ENCODE measurements around the gene CBX8. TPM values are rescaled to one million over a fixed set of nuclear protein-coding genes. Genes with fewer than 3 reads are reported as not detected.

CBX8 gene
- total RNA-seq, 1 experiment from 2014 or later = 36.6 TPM

- CTCF ChIA-PET = interaction anchor here (0.6 kb wide), 1 partner anchor 44 kb away, joined by 7 read pairs; the partner anchor contains the start of gene CBX4
- Mint-ChIP-seq H3K27me3 (ENCODE audit: insufficient read depth, unreplicated experiment) (no peaks in the 10 kb centered on the region), H3K36me3 (ENCODE audit: insufficient read depth, unreplicated experiment) (peaks cover 54% of the 10 kb centered on the region), H3K4me3 (ENCODE audit: unreplicated experiment) (peak overlapping the region; percentile 84), H3K27ac (ENCODE audit: unreplicated experiment) (no peak overlapping the region), H3K4me1 (ENCODE audit: low read depth, unreplicated experiment) (peaks cover 7% of the 10 kb centered on the region), H3K9me3 (ENCODE audit: unreplicated experiment) (no peaks in the 10 kb centered on the region)
- no TSS peak for BruUV-seq (replicated peaks)
- Histone ChIP-seq H3K4me3 (ENCODE audit: low read depth, low read length) (no peak overlapping the region), H3K36me3 (ENCODE audit: control insufficient read depth, insufficient read depth, low read length) (no peaks in the 10 kb centered on the region), H3K4me1 (peaks cover 17% of the 10 kb centered on the region), H3K27me3 (replicated peaks; ENCODE audit: control insufficient read depth, insufficient read depth, low read length) (no peaks in the 10 kb centered on the region), H3K9me3 (no peaks in the 10 kb centered on the region)
- POLR2A ChIA-PET = interaction anchor here (0.5 to 1.0 kb wide), 2 partner anchors 44 to 49 kb away, joined by 3 read pairs; no protein-coding TSS in a partner anchor
- DNase-seq = no peak
- TF ChIP-seq CTCF (IDR thresholded peaks at IDR 0.05; ENCODE audit: insufficient read depth in 1 of 2, low read depth in 1 of 2, low read length in 1 of 2, severe bottlenecking in 1 of 2, unreplicated experiment in 1 of 2) = no peak
- intact Hi-C loops (cut with micrococcal nuclease; ENCODE audit: unreplicated experiment) = loop anchor here (5.0 kb wide), 1 partner anchor 122 kb away; no protein-coding TSS in a partner anchor
Observed at GRCh38 chr17:79794659-79795511, 2.0 kb downstream of the CBX8 start.

GRCh38 chr17:79793924-79794304, 3.0 kb downstream of the CBX8 start:
- peak overlapping the region; percentile 36 for H3K4me3 Mint-ChIP-seq (ENCODE audit: unreplicated experiment)
- ChIA-PET POLR2A (interaction anchor here (0.6 to 1.1 kb wide), 3 partner anchors 18 to 198 kb away, joined by 3 to 7 read pairs (median 5); no protein-coding TSS in a partner anchor), CTCF (no interaction called here)
- no peaks in the 10 kb centered on the region for H3K4me1 Mint-ChIP-seq (ENCODE audit: low read depth, unreplicated experiment)
- peak overlapping the region; percentile 39 for H3K27ac Mint-ChIP-seq (ENCODE audit: unreplicated experiment)
- intact Hi-C loops (cut with micrococcal nuclease; ENCODE audit: unreplicated experiment) = no loop called here
- Histone ChIP-seq H3K27me3 (replicated peaks; ENCODE audit: control insufficient read depth, insufficient read depth, low read length) (no peaks in the 10 kb centered on the region), H3K4me1 (peaks cover 15% of the 10 kb centered on the region), H3K36me3 (ENCODE audit: control insufficient read depth, insufficient read depth, low read length) (no peaks in the 10 kb centered on the region), H3K9me3 (no peaks in the 10 kb centered on the region), H3K4me3 (ENCODE audit: low read depth, low read length) (no peak overlapping the region)
- DNase-seq = no peak
- H3K27me3 Mint-ChIP-seq (ENCODE audit: insufficient read depth, unreplicated experiment) = no peaks in the 10 kb centered on the region
- no TSS peak for BruUV-seq (replicated peaks)
- peaks cover 61% of the 10 kb centered on the region for H3K36me3 Mint-ChIP-seq (ENCODE audit: insufficient read depth, unreplicated experiment)
- no peak for TF ChIP-seq CTCF (IDR thresholded peaks at IDR 0.05; ENCODE audit: insufficient read depth in 1 of 2, low read depth in 1 of 2, low read length in 1 of 2, severe bottlenecking in 1 of 2, unreplicated experiment in 1 of 2)
- no peaks in the 10 kb centered on the region for H3K9me3 Mint-ChIP-seq (ENCODE audit: unreplicated experiment)

- peak overlapping the region; percentile 36 for H3K4me3 Mint-ChIP-seq (ENCODE audit: unreplicated experiment)
- no peaks in the 10 kb centered on the region for H3K9me3 Mint-ChIP-seq (ENCODE audit: unreplicated experiment)
- no peaks in the 10 kb centered on the region for H3K9me3 ChIP-seq
- peaks cover 61% of the 10 kb centered on the region for H3K36me3 Mint-ChIP-seq (ENCODE audit: insufficient read depth, unreplicated experiment)
- H3K4me3 ChIP-seq (ENCODE audit: low read depth, low read length) = no peak overlapping the region
- no peak for TF ChIP-seq CTCF (IDR thresholded peaks at IDR 0.05; ENCODE audit: insufficient read depth in 1 of 2, low read depth in 1 of 2, low read length in 1 of 2, severe bottlenecking in 1 of 2, unreplicated experiment in 1 of 2)
- ChIA-PET CTCF (no interaction called here), POLR2A (interaction anchor here (0.6 to 1.1 kb wide), 3 partner anchors 18 to 199 kb away, joined by 3 to 7 read pairs (median 5); no protein-coding TSS in a partner anchor)
- DNase-seq = no peak
- no peaks in the 10 kb centered on the region for H3K27me3 ChIP-seq (replicated peaks; ENCODE audit: control insufficient read depth, insufficient read depth, low read length)
- H3K27me3 Mint-ChIP-seq (ENCODE audit: insufficient read depth, unreplicated experiment) = no peaks in the 10 kb centered on the region
- H3K4me1 Mint-ChIP-seq (ENCODE audit: low read depth, unreplicated experiment) = no peaks in the 10 kb centered on the region
- intact Hi-C loops (cut with micrococcal nuclease; ENCODE audit: unreplicated experiment) = no loop called here
- BruUV-seq (replicated peaks) = no TSS peak
- H3K4me1 ChIP-seq = peaks cover 9% of the 10 kb centered on the region
- H3K36me3 ChIP-seq (ENCODE audit: control insufficient read depth, insufficient read depth, low read length) = no peaks in the 10 kb centered on the region
- H3K27ac Mint-ChIP-seq (ENCODE audit: unreplicated experiment) = peak overlapping the region; percentile 39
Observed at GRCh38 chr17:79792984-79793923, 3.6 kb downstream of the CBX8 start.

Measured in Caco-2 (cell line).